ENCODE data around the gene SPDYE17.
"Not testable (repeated sequence)": the region's sequence is repeated elsewhere in the genome, so short reads cannot be mapped to it uniquely, and the experiment has no call there.

- TF ChIP-seq CTCF (IDR thresholded peaks at IDR 0.05; ENCODE audit: poor library complexity); EZH2 (IDR thresholded peaks at IDR 0.05; ENCODE audit: borderline replicate concordance); EZH2phosphoT487 (IDR thresholded peaks at IDR 0.05; ENCODE audit: low read depth, severe bottlenecking, unreplicated experiment): not testable (repeated sequence)
Observed at GRCh38 chr7:77010074-77010680, 22.0 kb downstream of the SPDYE17 start.

Measured in hepatocyte (in vitro differentiated cells).